Measurements from ENCODE around the gene MYLK2.
"Not testable (repeated sequence)": the region's sequence is repeated elsewhere in the genome, so short reads cannot be mapped to it uniquely, and the experiment has no call there.

The MYLK2 gene

DNA sequence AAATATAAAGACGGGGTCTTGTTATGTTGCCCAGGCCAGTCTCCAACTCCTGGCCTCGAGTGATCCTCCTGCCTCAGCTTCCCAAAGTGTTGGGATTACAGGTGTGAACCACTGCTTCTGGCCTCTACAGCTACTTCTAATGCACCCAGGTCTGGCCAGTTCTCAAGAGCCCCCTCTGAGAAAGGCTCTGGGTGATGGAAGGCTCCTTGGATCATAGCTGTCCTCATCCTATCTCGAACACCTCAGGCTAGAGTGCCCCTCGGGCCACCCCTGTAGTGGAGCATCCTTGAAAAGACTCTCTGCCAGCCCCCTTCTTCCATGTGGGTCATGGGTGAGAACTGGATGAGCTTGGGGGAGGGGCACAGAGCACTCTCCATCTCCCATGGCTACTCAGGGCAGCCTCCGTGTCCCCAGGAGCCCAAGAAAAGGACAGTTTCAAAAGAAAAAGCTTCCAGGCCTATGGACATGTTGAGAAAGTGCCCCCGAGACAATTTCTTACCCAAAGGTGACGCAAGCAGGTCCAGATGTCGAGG, 714 bp upstream of the MYLK2 start:
- H3K9me3 ChIP-seq (ENCODE audit: control insufficient read depth, low read depth, low read length): no peaks in the 10 kb centered on the region
- no peaks in the 10 kb centered on the region for H3K36me3 ChIP-seq (ENCODE audit: control insufficient read depth, low read depth, low read length)
- H3K4me1 ChIP-seq (ENCODE audit: control insufficient read depth, low read depth, low read length): peaks cover 3% of the 10 kb centered on the region
- H3K4me3 ChIP-seq (ENCODE audit: low read length): no peak overlapping the region
- no peak overlapping the region for H3K27ac ChIP-seq (ENCODE audit: low read length)
- no peaks in the 10 kb centered on the region for H3K27me3 ChIP-seq (ENCODE audit: control insufficient read depth, insufficient read depth, low read length)
- H3K9ac ChIP-seq (ENCODE audit: low read length): no peak overlapping the region

GRCh38 chr20:31820228-31820627, 1.1 kb downstream of the MYLK2 start:
- H3K36me3 ChIP-seq (ENCODE audit: control insufficient read depth, low read depth, low read length): no peaks in the 10 kb centered on the region

GRCh38 chr20:31821427-31821826, 2.3 kb downstream of the MYLK2 start:
- Histone ChIP-seq H3K27me3 (ENCODE audit: control insufficient read depth, insufficient read depth, low read length) (no peaks in the 10 kb centered on the region), H3K9ac (ENCODE audit: low read length) (no peak overlapping the region), H3K36me3 (ENCODE audit: control insufficient read depth, low read depth, low read length) (no peaks in the 10 kb centered on the region), H3K4me3 (ENCODE audit: low read length) (no peak overlapping the region), H3K9me3 (ENCODE audit: control insufficient read depth, low read depth, low read length) (no peaks in the 10 kb centered on the region), H3K27ac (ENCODE audit: low read length) (no peak overlapping the region), H3K4me1 (ENCODE audit: control insufficient read depth, low read depth, low read length) (peaks cover 3% of the 10 kb centered on the region)

More at GRCh38 chr20:31820228-31820627, 1.1 kb downstream of the MYLK2 start:
- Histone ChIP-seq H3K9me3 (ENCODE audit: control insufficient read depth, low read depth, low read length) (no peaks in the 10 kb centered on the region), H3K27ac (ENCODE audit: low read length) (no peak overlapping the region), H3K4me1 (ENCODE audit: control insufficient read depth, low read depth, low read length) (peaks cover 3% of the 10 kb centered on the region), H3K27me3 (ENCODE audit: control insufficient read depth, insufficient read depth, low read length) (no peaks in the 10 kb centered on the region), H3K9ac (ENCODE audit: low read length) (no peak overlapping the region), H3K4me3 (ENCODE audit: low read length) (no peak overlapping the region)

GRCh38 chr20:31822421-31823330, 3.5 kb downstream of the MYLK2 start:
- H3K27ac ChIP-seq (ENCODE audit: low read length): no peak overlapping the region
- peaks cover 3% of the 10 kb centered on the region for H3K4me1 ChIP-seq (ENCODE audit: control insufficient read depth, low read depth, low read length)
- H3K9ac ChIP-seq (ENCODE audit: low read length): no peak overlapping the region
- no peak overlapping the region for H3K4me3 ChIP-seq (ENCODE audit: low read length)
- no peaks in the 10 kb centered on the region for H3K27me3 ChIP-seq (ENCODE audit: control insufficient read depth, insufficient read depth, low read length)
- H3K9me3 ChIP-seq (ENCODE audit: control insufficient read depth, low read depth, low read length): no peaks in the 10 kb centered on the region
- H3K36me3 ChIP-seq (ENCODE audit: control insufficient read depth, low read depth, low read length): no peaks in the 10 kb centered on the region

DNA sequence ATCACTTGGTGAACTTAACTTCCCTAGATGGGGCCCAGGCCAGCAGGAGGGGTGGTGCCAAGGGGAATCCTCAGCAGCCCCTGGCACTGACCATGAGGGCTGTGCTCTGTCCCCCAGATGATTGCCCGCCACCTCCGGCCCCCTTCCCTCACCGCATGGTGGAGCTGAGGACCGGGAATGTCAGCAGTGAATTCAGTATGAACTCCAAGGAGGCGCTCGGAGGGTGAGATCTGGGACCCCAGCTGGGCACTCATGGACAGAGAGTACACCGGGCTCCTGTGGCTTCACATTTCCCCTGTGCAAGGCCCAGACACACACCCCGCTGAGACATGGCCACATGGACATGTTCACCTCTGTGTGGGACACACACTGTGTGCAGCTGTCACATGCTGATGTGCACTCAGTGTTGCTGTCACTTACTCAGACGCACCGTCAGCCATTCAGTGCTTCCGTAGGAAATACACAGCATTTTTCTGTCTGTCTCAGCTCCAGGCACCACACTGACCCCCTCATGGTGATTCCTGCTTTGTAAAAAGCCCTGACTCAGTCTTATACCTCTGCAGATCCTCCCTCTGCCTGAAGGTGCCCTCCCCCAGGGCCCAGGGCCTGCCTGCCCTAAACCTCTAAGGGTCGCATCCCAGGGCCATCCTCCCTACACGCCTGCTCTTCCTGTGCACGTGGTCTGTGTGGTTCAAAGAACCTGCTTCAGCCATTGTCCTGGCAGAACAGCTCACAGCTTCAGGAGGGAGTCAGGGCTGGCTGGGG, 4.4 kb downstream of the MYLK2 start:
- Histone ChIP-seq H3K9me3 (ENCODE audit: control insufficient read depth, low read depth, low read length) (no peaks in the 10 kb centered on the region), H3K9ac (ENCODE audit: low read length) (no peak overlapping the region), H3K36me3 (ENCODE audit: control insufficient read depth, low read depth, low read length) (no peaks in the 10 kb centered on the region), H3K27ac (ENCODE audit: low read length) (no peak overlapping the region), H3K4me3 (ENCODE audit: low read length) (no peak overlapping the region), H3K4me1 (ENCODE audit: control insufficient read depth, low read depth, low read length) (peaks cover 3% of the 10 kb centered on the region), H3K27me3 (ENCODE audit: control insufficient read depth, insufficient read depth, low read length) (no peaks in the 10 kb centered on the region)

GRCh38 chr20:31824125-31824485, 4.9 kb downstream of the MYLK2 start:
- no peak overlapping the region for H3K27ac ChIP-seq (ENCODE audit: low read length)
- H3K36me3 ChIP-seq (ENCODE audit: control insufficient read depth, low read depth, low read length): no peaks in the 10 kb centered on the region
- peaks cover 3% of the 10 kb centered on the region for H3K4me1 ChIP-seq (ENCODE audit: control insufficient read depth, low read depth, low read length)
- H3K9me3 ChIP-seq (ENCODE audit: control insufficient read depth, low read depth, low read length): no peaks in the 10 kb centered on the region
- no peaks in the 10 kb centered on the region for H3K27me3 ChIP-seq (ENCODE audit: control insufficient read depth, insufficient read depth, low read length)
- no peak overlapping the region for H3K9ac ChIP-seq (ENCODE audit: low read length)
- H3K4me3 ChIP-seq (ENCODE audit: low read length): no peak overlapping the region

- Histone ChIP-seq H3K36me3 (ENCODE audit: control insufficient read depth, low read depth, low read length) (no peaks in the 10 kb centered on the region), H3K27ac (ENCODE audit: low read length) (no peak overlapping the region), H3K27me3 (ENCODE audit: control insufficient read depth, insufficient read depth, low read length) (no peaks in the 10 kb centered on the region), H3K9ac (ENCODE audit: low read length) (no peak overlapping the region), H3K4me1 (ENCODE audit: control insufficient read depth, low read depth, low read length) (peaks cover 3% of the 10 kb centered on the region), H3K9me3 (ENCODE audit: control insufficient read depth, low read depth, low read length) (no peaks in the 10 kb centered on the region), H3K4me3 (ENCODE audit: low read length) (no peak overlapping the region)
Observed at GRCh38 chr20:31824554-31825313, 5.6 kb downstream of the MYLK2 start.

DNA sequence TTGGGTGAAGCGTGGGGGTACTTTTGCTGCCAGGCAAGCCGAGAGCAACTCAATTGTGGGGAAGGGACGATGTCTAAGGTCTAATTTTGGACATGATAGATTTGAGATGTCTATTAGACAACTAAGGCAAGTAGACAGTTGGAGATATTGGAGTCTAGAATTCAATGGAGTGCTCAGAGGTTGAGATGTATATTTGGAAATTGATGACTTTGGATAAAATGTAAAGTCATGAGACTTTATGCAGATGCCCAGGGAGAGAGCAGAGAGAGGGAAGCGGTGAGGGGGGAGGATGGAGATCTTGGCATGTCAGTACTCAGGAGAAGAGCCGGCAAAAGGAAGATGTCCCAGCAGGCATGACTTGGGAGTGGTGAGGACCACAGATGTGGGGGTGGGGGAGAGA, 6.9 kb downstream of the MYLK2 start:
- Histone ChIP-seq H3K27ac (ENCODE audit: low read length) (no peak overlapping the region), H3K9ac (ENCODE audit: low read length) (no peak overlapping the region), H3K4me1 (ENCODE audit: control insufficient read depth, low read depth, low read length) (peaks cover 3% of the 10 kb centered on the region), H3K27me3 (ENCODE audit: control insufficient read depth, insufficient read depth, low read length) (no peaks in the 10 kb centered on the region), H3K9me3 (ENCODE audit: control insufficient read depth, low read depth, low read length) (no peaks in the 10 kb centered on the region), H3K36me3 (ENCODE audit: control insufficient read depth, low read depth, low read length) (no peaks in the 10 kb centered on the region), H3K4me3 (ENCODE audit: low read length) (no peak overlapping the region)

DNA sequence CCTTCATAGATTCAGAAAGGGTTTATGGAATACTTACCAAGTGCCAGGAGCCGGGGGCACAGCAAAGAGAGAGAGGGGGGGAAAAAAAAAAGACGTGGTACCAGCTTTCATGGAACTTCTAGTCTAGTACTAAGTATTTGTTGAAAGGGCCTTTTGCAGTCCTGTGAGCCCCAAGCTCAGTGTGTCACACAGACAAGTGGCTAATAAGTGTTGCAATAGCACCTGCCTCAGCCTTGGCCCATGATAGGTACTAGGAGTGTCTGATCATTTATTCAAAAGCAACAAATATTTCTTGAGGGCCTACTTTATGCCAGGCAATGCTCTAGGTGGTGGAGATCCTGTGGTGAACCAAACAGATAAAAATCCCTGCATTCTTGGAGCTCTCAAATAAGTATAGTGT, 7.9 kb downstream of the MYLK2 start:
- no peak overlapping the region for H3K9ac ChIP-seq (ENCODE audit: low read length)
- no peaks in the 10 kb centered on the region for H3K9me3 ChIP-seq (ENCODE audit: control insufficient read depth, low read depth, low read length)
- no peaks in the 10 kb centered on the region for H3K27me3 ChIP-seq (ENCODE audit: control insufficient read depth, insufficient read depth, low read length)
- H3K4me1 ChIP-seq (ENCODE audit: control insufficient read depth, low read depth, low read length): peaks cover 3% of the 10 kb centered on the region
- no peak overlapping the region for H3K4me3 ChIP-seq (ENCODE audit: low read length)
- H3K36me3 ChIP-seq (ENCODE audit: control insufficient read depth, low read depth, low read length): no peaks in the 10 kb centered on the region
- H3K27ac ChIP-seq (ENCODE audit: low read length): no peak overlapping the region

- not testable (repeated sequence) for H3K27me3 ChIP-seq (ENCODE audit: control insufficient read depth, insufficient read depth, low read length); H3K9ac ChIP-seq (ENCODE audit: low read length); H3K36me3 ChIP-seq (ENCODE audit: control insufficient read depth, low read depth, low read length); H3K4me1 ChIP-seq (ENCODE audit: control insufficient read depth, low read depth, low read length); H3K4me3 ChIP-seq (ENCODE audit: low read length); H3K27ac ChIP-seq (ENCODE audit: low read length); H3K9me3 ChIP-seq (ENCODE audit: control insufficient read depth, low read depth, low read length)
Observed at GRCh38 chr20:31828016-31828415, 8.9 kb downstream of the MYLK2 start.

GRCh38 chr20:31829731-31830130, 10.6 kb downstream of the MYLK2 start:
- Histone ChIP-seq H3K27me3 (ENCODE audit: control insufficient read depth, insufficient read depth, low read length) (no peaks in the 10 kb centered on the region), H3K9me3 (ENCODE audit: control insufficient read depth, low read depth, low read length) (no peaks in the 10 kb centered on the region), H3K27ac (ENCODE audit: low read length) (no peak overlapping the region), H3K36me3 (ENCODE audit: control insufficient read depth, low read depth, low read length) (no peaks in the 10 kb centered on the region), H3K9ac (ENCODE audit: low read length) (no peak overlapping the region), H3K4me1 (ENCODE audit: control insufficient read depth, low read depth, low read length) (no peaks in the 10 kb centered on the region), H3K4me3 (ENCODE audit: low read length) (no peak overlapping the region)

Data from iPS-18a (cell line).